GM21717 (cell line): ENCODE data around the gene RNF121.

Source experiments
- ATAC-seq: cut with Tn5 transposase; IDR thresholded peaks from one replicate; pipeline ENCODE4 v1.9.1; 2021; ENCODE audit warnings: mild to moderate bottlenecking, moderate library complexity; ENCODE audit not compliant: unreplicated experiment

RNF121 gene

DNA sequence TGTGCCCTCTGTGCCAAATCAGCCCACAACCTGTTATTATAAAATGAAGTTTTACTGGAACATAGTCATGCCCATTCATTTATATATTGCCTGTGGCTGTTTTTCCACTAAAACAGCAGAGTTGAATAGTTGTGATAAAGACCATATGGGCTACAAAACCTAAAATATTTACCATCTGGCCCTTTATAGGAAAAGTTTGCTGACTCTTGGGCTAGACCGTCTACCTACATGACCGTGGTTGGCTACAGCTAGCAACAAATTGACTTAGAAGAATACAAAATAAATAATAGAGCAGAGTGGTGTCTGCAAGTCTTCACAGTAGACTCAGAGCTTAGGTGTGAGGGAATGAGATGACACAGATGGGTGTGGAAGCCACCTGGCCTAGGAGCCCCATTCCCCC, 58.7 kb downstream of the RNF121 start:
- ATAC-seq = no peak

DNA sequence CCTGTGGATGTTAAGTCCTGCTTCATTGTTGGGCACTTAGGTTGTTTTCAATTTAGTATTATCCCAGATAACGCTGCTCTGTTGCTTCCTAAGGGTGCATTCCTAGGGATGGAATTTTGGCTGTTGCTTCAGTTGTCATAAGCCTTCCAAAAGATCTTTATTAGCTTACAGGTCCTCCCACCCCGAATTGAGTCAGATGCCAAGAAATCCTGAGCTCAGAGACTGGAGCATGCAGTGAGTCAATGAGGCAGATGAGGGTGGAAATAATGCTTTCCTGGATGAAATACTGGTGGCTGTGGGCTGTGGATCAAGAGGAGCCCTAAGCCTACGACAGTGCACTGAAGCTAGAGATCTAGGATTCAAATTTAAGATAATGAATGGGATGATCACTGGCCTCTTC, 59.2 kb downstream of the RNF121 start:
- ATAC-seq = no peak

DNA sequence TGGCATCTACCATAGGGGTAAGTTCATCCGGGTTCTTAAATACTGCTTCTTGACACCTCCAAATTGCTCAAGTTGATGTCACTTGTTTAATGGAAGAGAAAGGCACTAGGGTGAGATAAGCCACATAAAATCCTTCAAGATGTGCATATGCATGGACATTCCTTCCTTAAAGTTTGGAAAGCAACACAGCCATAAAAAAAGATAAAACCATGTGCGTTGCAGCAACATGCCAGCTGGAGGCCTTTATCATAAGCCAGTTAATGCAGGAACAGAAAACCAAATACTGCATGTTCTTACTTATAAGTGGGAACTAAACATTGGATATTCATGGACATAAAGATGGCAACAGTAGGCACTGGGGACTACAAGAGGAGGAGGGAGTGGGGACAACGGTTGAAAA, 61.9 kb downstream of the RNF121 start:
- ATAC-seq = no peak

DNA sequence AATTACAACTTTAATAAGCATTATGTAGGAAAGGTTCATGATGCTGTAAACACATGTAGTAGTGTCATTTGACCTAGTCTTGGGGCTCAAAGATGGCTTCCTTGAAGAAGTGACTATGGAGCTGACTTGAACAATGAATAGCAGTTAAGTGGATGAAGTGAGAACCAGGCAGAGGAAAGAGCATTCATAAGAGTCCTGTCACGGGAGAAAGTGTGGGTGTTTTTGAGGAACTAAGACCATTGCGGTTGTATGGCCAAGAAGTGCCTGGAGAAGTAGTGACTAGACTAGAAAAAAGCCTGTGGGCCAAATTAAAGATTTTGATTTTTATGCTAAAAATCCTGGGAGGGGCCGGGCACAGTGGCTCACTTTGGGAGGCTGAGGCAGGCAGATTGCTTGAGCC, 62.6 kb downstream of the RNF121 start:
- peak; percentile 71 for ATAC-seq

DNA sequence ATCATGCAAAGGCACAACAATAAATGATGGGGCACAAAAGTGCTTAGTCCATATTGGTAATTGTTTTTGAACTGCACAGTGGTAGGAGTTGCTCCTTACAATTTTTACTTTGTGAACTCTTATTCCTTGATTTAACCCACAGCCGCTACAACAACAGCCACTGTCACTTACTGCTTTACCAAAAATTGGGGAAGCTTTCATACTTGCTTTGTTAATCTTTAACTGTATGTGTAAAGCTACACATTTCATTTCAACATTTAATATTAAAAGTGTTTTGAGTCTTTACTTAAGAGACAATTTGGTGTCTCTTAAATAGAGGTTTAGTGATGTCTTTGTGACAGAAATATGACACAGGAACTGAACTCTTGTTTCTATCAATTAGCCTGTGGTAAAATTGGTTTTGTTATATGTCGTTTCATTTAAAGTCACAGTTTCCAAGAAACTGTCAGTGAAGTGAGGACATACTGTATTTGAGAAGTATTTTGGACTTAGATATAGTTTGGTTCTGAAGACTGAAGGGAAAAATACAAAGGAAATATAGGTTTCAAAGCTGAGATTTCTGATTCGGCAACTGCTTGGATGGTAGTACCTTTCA, 63.4 kb downstream of the RNF121 start:
- no peak for ATAC-seq

DNA sequence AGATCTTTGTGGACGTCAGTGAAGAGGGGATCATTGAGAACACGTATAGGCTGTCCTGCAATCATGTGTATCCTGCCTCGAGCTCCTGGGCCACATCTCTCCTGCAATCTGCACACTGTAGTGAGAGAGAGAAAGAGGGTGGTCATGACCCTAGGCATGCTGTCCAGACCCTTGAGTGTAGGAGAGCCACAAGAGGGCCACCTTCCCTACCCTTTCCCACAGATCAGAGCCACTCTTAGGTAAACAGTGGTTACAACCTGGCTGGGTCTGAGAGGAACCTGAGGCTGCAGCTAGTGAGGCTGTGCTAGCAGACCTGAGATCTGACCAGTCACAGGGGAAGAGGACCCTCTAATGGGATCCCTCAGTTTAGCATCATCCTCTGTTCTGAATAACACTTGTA, 65.9 kb downstream of the RNF121 start:
- no peak for ATAC-seq

DNA sequence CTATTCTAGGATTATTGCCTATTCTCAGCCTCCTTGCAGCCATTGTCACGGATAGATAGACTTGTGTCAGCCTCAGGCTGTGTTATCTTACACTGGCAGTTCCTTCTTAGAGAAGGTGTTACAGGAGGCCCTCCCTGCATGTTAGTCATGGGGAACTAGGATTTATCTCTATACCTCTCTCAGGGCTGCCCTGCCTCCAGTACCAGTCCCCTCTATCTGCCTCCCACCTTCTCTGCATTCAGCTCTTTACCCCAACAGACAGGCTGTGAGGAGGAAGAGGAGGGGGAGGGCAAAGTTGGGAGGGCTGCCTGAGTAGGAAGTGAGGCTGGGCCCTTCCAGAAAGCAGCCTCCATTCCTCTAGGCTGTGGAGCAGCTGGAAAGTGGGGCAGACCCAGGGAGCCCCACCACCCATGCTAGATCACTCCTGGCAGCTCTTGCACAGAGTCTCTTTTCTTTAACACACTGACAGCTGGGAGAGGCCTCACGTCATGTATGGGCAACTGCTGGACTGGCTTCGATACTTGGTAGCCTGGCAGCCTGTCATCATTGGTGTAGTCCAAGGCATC, 67.0 kb downstream of the RNF121 start:
- ATAC-seq = no peak

DNA sequence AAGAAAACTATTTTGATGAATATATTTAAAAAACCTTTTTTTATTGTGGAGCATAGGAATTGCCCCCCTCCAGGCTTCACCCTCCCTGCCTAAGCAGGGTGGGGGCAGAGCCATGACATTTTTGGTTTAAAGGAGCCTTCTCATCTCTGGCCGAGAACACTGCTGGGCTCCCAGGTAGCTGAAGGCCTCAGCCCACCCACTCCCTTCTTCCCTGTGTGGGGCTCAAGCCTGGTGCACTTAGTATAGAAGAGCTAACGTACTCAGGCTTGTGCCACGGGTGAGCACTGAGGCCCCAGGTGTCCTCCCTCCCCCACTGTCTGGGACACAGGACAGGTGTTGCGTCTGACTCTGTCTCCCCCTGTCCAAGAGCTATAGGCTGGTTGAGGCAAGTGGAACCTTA, 67.7 kb downstream of the RNF121 start:
- ATAC-seq = no peak

DNA sequence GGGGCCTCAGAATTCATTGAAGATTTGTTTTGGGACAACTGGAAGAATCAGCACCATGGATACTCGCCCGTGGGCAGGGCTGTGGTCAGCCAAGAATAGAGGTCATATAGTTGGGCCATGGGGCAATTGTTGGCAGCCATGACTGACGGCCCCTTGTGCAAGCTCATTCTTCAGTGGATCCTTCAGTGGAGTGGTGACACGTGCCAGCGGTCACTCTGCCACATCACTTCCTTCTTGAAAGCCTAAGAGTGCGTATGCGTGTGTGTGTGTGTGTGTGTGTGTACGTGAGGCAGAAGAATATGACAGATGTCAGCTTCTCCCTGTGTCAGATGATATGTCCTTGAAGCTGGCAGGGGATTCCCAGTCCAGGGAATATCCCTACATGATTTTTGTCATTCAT, 68.1 kb downstream of the RNF121 start:
- no peak for ATAC-seq

DNA sequence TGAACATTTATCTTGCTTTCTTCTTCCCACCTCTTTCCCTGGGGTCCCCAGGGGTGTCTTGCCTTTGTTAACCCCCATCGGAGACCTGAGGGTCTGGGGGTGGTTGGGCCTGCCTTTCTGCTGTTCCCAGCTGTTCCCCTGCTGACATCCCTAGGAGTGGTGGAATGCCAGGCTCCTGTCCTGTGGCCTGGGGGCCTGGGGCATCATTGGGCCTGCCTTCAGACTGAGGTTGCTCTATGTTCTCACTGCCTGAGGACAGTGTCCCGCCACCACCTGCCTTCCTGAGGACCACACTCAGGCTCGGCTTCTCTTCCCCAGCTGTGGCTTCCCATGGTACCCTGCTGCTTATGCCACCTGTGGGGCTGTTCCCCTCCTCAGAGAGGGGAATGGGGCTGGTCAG, 68.7 kb downstream of the RNF121 start:
- no peak for ATAC-seq

DNA sequence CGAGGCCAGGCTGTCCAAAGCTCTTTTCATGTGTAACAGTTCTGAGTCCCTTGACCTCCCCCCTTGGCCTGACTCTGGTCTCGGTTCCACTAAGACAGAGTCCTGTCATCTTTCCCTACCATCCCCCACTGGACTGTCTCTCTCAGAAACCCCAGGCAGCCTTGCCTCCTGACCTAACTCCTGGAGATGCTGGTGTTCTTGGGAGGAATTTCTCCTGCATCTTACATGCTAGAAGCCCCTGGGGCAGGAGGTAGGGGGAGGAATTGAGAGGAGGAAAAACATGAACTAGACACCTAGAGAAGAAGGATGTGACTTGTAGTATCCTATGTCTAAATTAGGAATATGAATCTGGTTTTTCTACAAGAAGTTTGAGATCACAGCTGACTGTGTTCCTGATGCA, 69.2 kb downstream of the RNF121 start:
- ATAC-seq = no peak

DNA sequence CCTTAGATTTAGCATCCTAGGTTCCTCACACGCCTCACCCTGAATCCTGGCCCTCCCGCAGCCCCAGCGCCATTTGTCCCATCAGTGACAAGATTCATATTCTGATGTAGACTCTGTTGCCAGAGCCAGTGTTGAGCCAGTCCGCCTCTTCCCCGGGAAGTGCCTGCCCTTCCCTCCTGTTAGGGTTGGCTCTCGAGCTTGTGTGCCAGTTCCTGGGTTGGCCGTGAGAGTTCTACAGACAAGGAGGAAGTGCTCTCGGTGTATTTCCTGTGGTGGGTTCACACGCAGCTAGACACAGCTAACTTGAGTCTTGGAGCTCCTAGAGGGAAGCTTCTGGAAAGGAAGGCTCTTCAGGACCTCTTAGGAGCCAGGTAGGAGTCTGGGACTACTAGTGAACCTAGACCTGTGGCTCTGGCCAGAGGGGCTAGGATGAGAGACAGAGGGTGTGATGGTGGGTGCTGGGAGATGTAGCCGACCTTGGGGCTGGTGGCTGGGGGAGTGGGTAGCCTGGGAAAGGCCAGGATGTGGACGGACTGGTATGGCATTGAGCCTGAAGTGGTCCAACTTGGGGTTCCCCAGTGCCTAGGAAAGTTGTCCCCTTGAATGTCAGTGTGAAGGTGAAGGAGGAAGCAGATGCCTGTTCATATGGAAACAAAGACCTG, 69.9 kb downstream of the RNF121 start, which contains the start of gene IL18BP:
TSS of gene IL18BP (plus strand) at position 261 of the 662 bp plus-strand sequence. CDS start 1,076 bp downstream, outside the sequence.
- ATAC-seq = no peak

DNA sequence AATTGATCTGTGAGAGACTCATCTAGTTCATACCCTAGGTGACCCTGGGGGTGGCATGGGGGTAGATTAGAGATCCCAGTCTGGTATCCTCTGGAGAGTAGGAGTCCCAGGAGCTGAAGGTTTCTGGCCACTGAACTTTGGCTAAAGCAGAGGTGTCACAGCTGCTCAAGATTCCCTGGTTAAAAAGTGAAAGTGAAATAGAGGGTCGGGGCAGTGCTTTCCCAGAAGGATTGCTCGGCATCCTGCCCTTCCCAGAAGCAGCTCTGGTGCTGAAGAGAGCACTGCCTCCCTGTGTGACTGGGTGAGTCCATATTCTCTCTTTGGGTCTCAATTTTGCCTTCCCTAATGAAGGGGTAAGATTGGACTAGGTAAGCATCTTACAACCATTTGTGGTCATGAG, 70.5 kb downstream of the RNF121 start:
- no peak for ATAC-seq

DNA sequence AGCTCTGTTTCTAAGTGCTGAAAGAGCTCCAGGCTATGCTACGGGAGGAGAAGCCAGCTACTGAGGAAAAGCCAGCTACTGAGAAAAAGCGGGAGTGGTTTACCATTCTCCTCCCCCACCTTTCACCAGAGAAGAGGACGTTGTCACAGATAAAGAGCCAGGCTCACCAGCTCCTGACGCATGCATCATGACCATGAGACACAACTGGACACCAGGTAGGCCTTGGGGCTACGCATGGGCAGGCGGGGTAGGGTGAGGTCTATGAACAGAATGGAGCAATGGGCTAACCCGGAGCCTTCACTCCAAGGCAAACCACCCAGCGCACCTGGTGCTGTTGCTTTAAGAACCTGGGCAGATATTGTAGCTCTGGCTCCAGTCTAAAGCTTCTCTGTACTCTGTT, 71.0 kb downstream of the RNF121 start:
- ATAC-seq = no peak

DNA sequence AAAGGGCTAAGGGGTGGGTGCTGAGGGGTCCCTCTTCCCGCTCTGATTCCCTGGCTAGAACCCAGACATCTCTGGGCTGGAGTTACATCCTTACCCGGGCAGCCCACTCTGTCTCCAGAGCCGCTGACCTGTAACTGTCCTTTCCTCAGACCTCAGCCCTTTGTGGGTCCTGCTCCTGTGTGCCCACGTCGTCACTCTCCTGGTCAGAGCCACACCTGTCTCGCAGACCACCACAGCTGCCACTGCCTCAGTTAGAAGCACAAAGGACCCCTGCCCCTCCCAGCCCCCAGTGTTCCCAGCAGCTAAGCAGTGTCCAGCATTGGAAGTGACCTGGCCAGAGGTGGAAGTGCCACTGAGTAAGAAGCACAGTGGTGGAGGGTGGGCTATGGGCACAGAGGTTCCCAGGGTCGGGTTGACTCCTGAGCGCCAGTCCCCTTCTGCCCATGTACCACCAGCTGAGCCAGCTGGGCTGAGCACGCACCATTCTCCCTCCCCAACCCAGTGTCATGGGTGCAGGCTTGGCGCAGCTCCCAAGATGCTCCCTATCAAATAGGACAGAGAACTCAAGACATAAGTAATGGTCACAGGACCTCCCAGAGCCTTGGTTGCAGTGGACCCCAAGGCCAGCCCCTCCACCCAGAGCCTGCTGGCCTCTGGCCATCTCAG, 71.5 kb downstream of the RNF121 start:
- no peak for ATAC-seq

DNA sequence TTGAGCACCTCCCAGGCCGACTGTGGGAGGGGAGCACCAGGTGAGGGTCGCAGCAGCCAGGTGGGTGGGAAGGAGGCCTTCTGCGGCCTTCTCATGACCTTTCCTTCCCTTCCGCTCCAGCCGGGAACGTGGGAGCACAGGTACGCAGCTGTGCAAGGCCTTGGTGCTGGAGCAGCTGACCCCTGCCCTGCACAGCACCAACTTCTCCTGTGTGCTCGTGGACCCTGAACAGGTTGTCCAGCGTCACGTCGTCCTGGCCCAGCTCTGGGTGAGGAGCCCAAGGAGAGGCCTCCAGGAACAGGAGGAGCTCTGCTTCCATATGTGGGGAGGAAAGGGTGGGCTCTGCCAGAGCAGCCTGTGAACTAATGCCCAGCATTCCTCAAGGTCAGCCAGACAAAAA, 72.4 kb downstream of the RNF121 start:
- ATAC-seq = no peak

DNA sequence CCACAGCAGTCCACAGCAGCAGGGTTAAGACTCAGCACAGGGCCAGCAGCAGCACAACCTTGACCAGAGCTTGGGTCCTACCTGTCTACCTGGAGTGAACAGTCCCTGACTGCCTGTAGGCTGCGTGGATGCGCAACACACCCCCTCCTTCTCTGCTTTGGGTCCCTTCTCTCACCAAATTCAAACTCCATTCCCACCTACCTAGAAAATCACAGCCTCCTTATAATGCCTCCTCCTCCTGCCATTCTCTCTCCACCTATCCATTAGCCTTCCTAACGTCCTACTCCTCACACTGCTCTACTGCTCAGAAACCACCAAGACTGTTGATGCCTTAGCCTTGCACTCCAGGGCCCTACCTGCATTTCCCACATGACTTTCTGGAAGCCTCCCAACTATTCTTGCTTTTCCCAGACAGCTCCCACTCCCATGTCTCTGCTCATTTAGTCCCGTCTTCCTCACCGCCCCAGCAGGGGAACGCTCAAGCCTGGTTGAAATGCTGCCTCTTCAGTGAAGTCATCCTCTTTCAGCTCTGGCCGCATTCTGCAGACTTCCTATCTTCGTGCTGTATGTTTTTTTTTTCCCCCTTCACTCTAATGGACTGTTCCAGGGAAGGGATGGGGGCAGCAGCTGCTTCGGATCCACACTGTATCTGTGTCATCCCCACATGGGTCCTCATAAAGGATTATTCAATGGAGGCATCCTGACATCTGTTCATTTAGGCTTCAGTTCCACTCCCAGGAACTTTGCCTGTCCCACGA, 73.2 kb downstream of the RNF121 start:
- ATAC-seq = no peak

DNA sequence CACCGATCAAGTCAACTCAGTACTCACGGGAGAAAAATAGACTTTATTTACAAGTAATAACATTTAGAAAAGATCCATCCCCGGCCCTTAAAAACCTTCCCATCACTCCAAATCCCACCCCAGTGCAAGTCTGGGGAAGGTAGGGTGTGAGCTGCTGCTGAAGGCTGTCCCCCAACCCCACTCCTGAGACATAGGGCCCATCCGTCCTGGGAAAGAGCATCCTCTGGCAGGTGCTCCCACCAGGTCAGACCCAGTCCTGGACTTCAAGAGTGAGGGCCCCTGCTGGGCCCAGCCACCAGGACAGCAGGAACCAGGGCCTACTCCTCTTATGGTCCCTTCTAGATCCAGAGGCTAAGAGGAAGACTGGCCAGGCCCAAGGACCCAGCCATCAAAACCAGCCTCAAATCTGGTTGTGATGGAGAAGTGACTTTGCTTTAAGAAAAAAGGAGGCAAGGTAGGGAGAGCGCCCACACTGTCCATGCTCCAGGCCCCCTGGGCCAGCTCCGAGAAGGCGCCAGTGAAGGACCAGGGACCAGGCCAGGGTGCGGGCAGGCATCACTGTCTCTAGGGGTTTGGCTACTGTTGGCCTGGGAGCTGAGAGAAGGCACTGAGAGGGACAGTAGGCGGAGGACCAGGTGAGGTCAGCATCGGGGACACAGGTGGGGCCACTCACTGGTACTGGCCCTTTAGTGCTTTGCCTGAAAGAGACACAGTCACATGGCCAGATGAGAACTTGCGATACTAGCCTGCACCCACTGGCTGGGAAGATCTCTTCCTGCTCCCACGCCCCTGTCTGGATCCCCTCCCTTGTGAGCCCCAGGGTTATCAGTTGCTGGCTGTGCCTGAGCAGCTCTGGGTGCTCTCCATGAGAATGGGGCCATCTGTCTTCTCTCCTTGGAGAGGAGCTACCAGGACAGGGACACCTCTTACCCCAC, 74.3 kb downstream of the RNF121 start:
- ATAC-seq = no peak

DNA sequence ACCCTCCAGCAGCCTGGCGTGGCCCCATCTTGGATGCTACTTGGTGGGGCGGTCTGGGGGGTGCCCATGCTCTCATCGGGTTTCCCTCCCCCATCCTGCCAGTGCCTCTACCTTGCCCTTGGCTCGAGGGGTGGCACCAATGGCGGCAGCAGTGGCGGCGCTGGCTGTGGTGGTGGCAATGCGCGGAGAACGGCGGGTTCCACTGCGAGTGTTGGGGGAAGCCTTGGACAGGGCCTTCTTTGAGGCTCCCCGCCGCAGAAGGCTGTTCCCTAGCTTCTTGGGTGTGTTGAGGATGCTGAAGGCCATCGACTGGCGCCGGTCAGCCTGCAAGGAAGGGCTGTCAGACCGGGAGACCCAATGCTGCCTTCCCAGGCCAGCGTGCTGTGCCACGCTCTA, 74.9 kb downstream of the RNF121 start:
- ATAC-seq = no peak
